GM12878 (cell line): ENCODE results near the gene F2. TPM values are rescaled to one million over a fixed set of nuclear protein-coding genes. Genes with fewer than 3 reads are reported as not detected.

ENCODE experiments used
- ATAC-seq: fragments of 200-7000 bp; cut with Tn5 transposase; 3 replicates; pipeline ENCODE4 v1.9.1; 2020; ENCODE audit warnings: mild to moderate bottlenecking, moderate library complexity
- BruUV-seq: library from RNA; stranded (reverse); fragments of 400-500 nt; replicated peaks from 2 replicates; lab custom pipeline; 2021; lab: Mats Ljungman, UMichigan
- CTCF ChIA-PET: fragments of 300-600 bp; sonication (Branson Sonifier 250); formaldehyde crosslinking; extraction: SDS; loops from one replicate; lab custom pipeline; 2021; ENCODE audit warnings: inconsistent platforms; lab: Yijun Ruan, JAX
- POLR2A ChIA-PET: fragments of 350-600 bp; formaldehyde crosslinking; extraction: SDS; loops from one replicate; lab custom pipeline; 2021; ENCODE audit warnings: inconsistent platforms; lab: Charles Lee
- RAD21 ChIA-PET: fragments of 300-600 bp; sonication (Branson Sonifier 250); formaldehyde crosslinking; loops from one replicate; lab custom pipeline; 2023; ENCODE audit warnings: antibody characterized with exemption; ENCODE audit not compliant: unreplicated experiment; lab: Charles Lee
- SMC1A ChIA-PET: fragments of 300-600 bp; sonication (Branson Sonifier 250); formaldehyde crosslinking; loops from one replicate; lab custom pipeline; 2023; ENCODE audit not compliant: unreplicated experiment, uncharacterized antibody; lab: Charles Lee
- DNase-seq: peaks from one replicate; pipeline ENCODE4 v3.0.0-alpha.2; 2011; ENCODE audit warnings: low read depth, low spot score
- FAIRE-seq: peaks from 3 replicates; lab custom pipeline; 2011; peaks lifted over from hg19 to GRCh38; lab: Jason Lieb, UNC
- H2AFZ ChIP-seq: 2 replicates; pipeline ENCODE4 v1.6.0; 2011; ENCODE audit warnings: low read depth, low read length, control low read depth; ENCODE audit not compliant: control insufficient read depth
- H3K27ac ChIP-seq: 2 replicates; pipeline ENCODE4 v1.5.1; 2011; ENCODE audit warnings: control low read depth; ENCODE audit not compliant: control insufficient read depth, insufficient read depth
- H3K27me3 ChIP-seq, 2 experiments: replicated peaks in 1 of 2; 2 replicates each; pipeline versions ENCODE4 v1.6.0 to v1.6.1; 2011; ENCODE audit warnings: low read length in 1 of 2; ENCODE audit not compliant: control insufficient read depth in 2 of 2, insufficient read depth in 2 of 2
- H3K36me3 ChIP-seq, 2 experiments: 2 replicates each; pipeline ENCODE4 v1.5.1; 2011; ENCODE audit warnings: low read length in 1 of 2; ENCODE audit not compliant: control insufficient read depth in 2 of 2, insufficient read depth in 2 of 2
- H3K4me1 ChIP-seq: 2 replicates; pipeline ENCODE4 v1.6.1; 2011; ENCODE audit warnings: mild to moderate bottlenecking, low read length, moderate library complexity, mixed read lengths; ENCODE audit not compliant: control insufficient read depth, insufficient read depth
- H3K4me2 ChIP-seq: 2 replicates; pipeline ENCODE4 v1.6.0; 2011; ENCODE audit warnings: control low read depth; ENCODE audit not compliant: control insufficient read depth, insufficient read depth
- H3K4me3 ChIP-seq: fragments of 200-600 bp; sonication (generic); 2 replicates; pipeline ENCODE4 v1.5.1; 2016
- H3K79me2 ChIP-seq: 2 replicates; pipeline ENCODE4 v1.6.0; 2011; ENCODE audit warnings: low read length; ENCODE audit not compliant: control insufficient read depth, insufficient read depth
- H3K9ac ChIP-seq: 2 replicates; pipeline ENCODE4 v1.8.0; 2011; ENCODE audit warnings: low read length, control low read depth, mixed read lengths; ENCODE audit not compliant: control insufficient read depth, insufficient read depth
- H3K9me3 ChIP-seq: replicated peaks from 3 replicates; pipeline ENCODE4 v1.5.1; 2011; ENCODE audit warnings: mild to moderate bottlenecking, low read length; ENCODE audit not compliant: control insufficient read depth, insufficient read depth
- H4K20me1 ChIP-seq: 2 replicates; pipeline ENCODE4 v1.6.0; 2011; ENCODE audit not compliant: control insufficient read depth, insufficient read depth
- ATF2 ChIP-seq: IDR thresholded peaks from 2 replicates; pipeline ENCODE4 v1.6.1; 2012; ENCODE audit warnings: low read length, inconsistent platforms
- CBX3 ChIP-seq: fragments of 200-600 bp; sonication (generic); IDR thresholded peaks from 2 replicates; pipeline ENCODE4 v1.6.1; 2016; ENCODE audit warnings: low read depth, borderline replicate concordance
- ETV6 ChIP-seq, 2 experiments: fragments of 450-650 bp in 1 of 2; IDR thresholded peaks in 1 of 2; conservative IDR thresholded peaks in 1 of 2; 2 replicates each; pipeline ENCODE4 v1.6.1; 2014; ENCODE audit warnings: antibody characterized with exemption in 1 of 2, borderline replicate concordance in 1 of 2, low read depth in 1 of 2, mild to moderate bottlenecking in 1 of 2, moderate library complexity in 1 of 2
- FOXM1 ChIP-seq: IDR thresholded peaks from 2 replicates; pipeline ENCODE4 v1.6.1; 2012; ENCODE audit warnings: low read depth, mild to moderate bottlenecking, inconsistent platforms, low read length, moderate library complexity
- GATAD2B ChIP-seq: fragments of 450-650 bp; conservative IDR thresholded peaks from 2 replicates; pipeline ENCODE4 v1.6.1; 2017; ENCODE audit warnings: low read depth, mild to moderate bottlenecking, moderate library complexity
- KDM1A ChIP-seq: fragments of 200-600 bp; sonication (generic); IDR thresholded peaks from 2 replicates; pipeline ENCODE4 v1.6.1; 2016; ENCODE audit warnings: borderline replicate concordance
- MAX ChIP-seq: IDR thresholded peaks from 2 replicates; pipeline ENCODE4 v1.6.1; 2012; ENCODE audit warnings: low read depth, low read length, improper control_type of control experiment
- NFYA ChIP-seq: IDR thresholded peaks from 2 replicates; pipeline ENCODE4 v1.6.1; 2011; ENCODE audit warnings: low read depth, mild to moderate bottlenecking, low read length, improper control_type of control experiment, borderline replicate concordance
- NFYB ChIP-seq: IDR thresholded peaks from 2 replicates; pipeline ENCODE4 v1.6.1; 2011; ENCODE audit warnings: low read depth, mild to moderate bottlenecking, low read length, improper control_type of control experiment, moderate library complexity; ENCODE audit not compliant: insufficient read depth
- PBX3 ChIP-seq: IDR thresholded peaks from 2 replicates; pipeline ENCODE4 v1.6.1; 2011; ENCODE audit warnings: mild to moderate bottlenecking, low read depth, low read length, moderate library complexity; ENCODE audit not compliant: insufficient replicate concordance
- PML ChIP-seq: IDR thresholded peaks from 2 replicates; pipeline ENCODE4 v1.6.1; 2012; ENCODE audit warnings: low read length, inconsistent platforms
- STAT3 ChIP-seq: IDR thresholded peaks from 2 replicates; pipeline ENCODE4 v1.6.1; 2011; ENCODE audit warnings: low read depth, low read length, improper control_type of control experiment
- WRNIP1 ChIP-seq: IDR thresholded peaks from 2 replicates; pipeline ENCODE4 v1.6.1; 2011; ENCODE audit warnings: low read depth, low read length, improper control_type of control experiment, borderline replicate concordance
- ZSCAN29 ChIP-seq: fragments of 450-650 bp; IDR thresholded peaks from 2 replicates; pipeline ENCODE4 v1.6.1; 2017; ENCODE audit warnings: mild to moderate bottlenecking, moderate library complexity
- WGBS: methylation state at CpG from one replicate; pipeline ENCODE4 v1.1.6; 2016; ENCODE audit warnings: low lambda C conversion rate; ENCODE audit not compliant: insufficient replicate concordance, insufficient coverage; ENCODE audit errors: missing lambda C conversion rate; 5-methylcytosine and 5-hydroxymethylcytosine counted together
- in situ Hi-C: fragments of 300-500 bp; cut with MboI; formaldehyde crosslinking; loops from 9 replicates; pipeline ENCODE4 v1.14.3; 2018; ENCODE audit warnings: mixed read lengths
- intact Hi-C: fragments of 100-400 bp; cut with micrococcal nuclease; formaldehyde crosslinking; loops from one replicate; pipeline ENCODE4 v1.14.2; 2022; ENCODE audit not compliant: unreplicated experiment
- polyA plus RNA-seq, 11 experiments: library from polyadenylated mRNA; depleted of rRNA in 4 of 11; unstranded in 6 of 11; stranded (reverse) in 5 of 11; fragments of >200 nt; fragmentation: Nextera tagmentation in 4 of 11; fragmentation: Illumina TruSeq in 1 of 11; extraction: Ambion mirVana in 4 of 11; extraction: Trizol in 1 of 11; gene quantifications; 1 replicate in 1 of 11; 2 replicates in 10 of 11; pipeline versions ENCODE4 v1.2.1 to v1.2.3, GENCODE V29; 2011 to 2016; ENCODE audit warnings: inconsistent platforms in 2 of 11, missing spikeins in 2 of 11, low read depth in 1 of 11
- total RNA-seq, 4 experiments: library from RNA; depleted of rRNA in 3 of 4; stranded (reverse); fragments of >200 nt in 3 of 4; fragmentation: Illumina TruSeq in 1 of 4; extraction: Trizol in 1 of 4; gene quantifications; 2 replicates each; pipeline versions ENCODE4 v1.2.1 to v1.2.3, GENCODE V29; 2013 to 2021

Gene F2
- total and polyA plus RNA-seq, 10 of the 15 experiments (the other 5 are each of a cell fraction or from before 2014, with no cell fraction given) = 0.23 to 0.72 TPM; not detected in 8

GRCh38 chr11:46726206-46726862 lies 7.3 kb downstream of the F2 start (continued):
- TF ChIP-seq WRNIP1 = no peak
- TF ChIP-seq ATF2 = no peak
- no peak for TF ChIP-seq KDM1A
- no peak for TF ChIP-seq ZSCAN29
- TF ChIP-seq FOXM1 = no peak
- no peak for TF ChIP-seq PML
- TF ChIP-seq ETV6 (conservative IDR thresholded peaks at IDR 0.05 in 1 of 2, IDR thresholded peaks at IDR 0.05 in 1 of 2; ENCODE audit: borderline replicate concordance in 1 of 2, low read depth in 1 of 2) = no peak
- no peak for TF ChIP-seq STAT3

GRCh38 chr11:46727952-46728658 lies 9.1 kb downstream of the F2 start:
- Histone ChIP-seq H3K27ac (no peak overlapping the region), H3K9ac (no peak overlapping the region), H3K36me3 (no peaks in the 10 kb centered on the region), H3K79me2 (no peaks in the 10 kb centered on the region), H3K4me1 (no peaks in the 10 kb centered on the region), H4K20me1 (no peaks in the 10 kb centered on the region), H3K9me3 (no peaks in the 10 kb centered on the region), H3K4me3 (no peak overlapping the region), H2AFZ (no peak overlapping the region), H3K27me3 (no peaks in the 10 kb centered on the region), H3K4me2 (no peak overlapping the region)
- ATAC-seq = no peak
- ChIA-PET RAD21 (no interaction called here), CTCF (interaction anchor here (0.6 kb wide), 1 partner anchor 412 kb away, joined by 4 read pairs; no protein-coding TSS in a partner anchor), POLR2A (no interaction called here), SMC1A (no interaction called here)
- in situ Hi-C loops (no loop called here), intact Hi-C loops (no loop called here)
- FAIRE-seq = no peak
- BruUV-seq = no TSS peak
- WGBS = 48% methylated on average over 17 of the region's 17 CpGs
- no peak for DNase-seq
- no peak for TF ChIP-seq PBX3
- no peak for TF ChIP-seq NFYA
- no peak for TF ChIP-seq CBX3
- no peak for TF ChIP-seq MAX
- TF ChIP-seq NFYB = no peak
- TF ChIP-seq ZSCAN29 = no peak
- TF ChIP-seq GATAD2B = no peak
